ENCODE measurements around the gene FLNC. TPM values are rescaled to one million over a fixed set of nuclear protein-coding genes. Genes with fewer than 3 reads are reported as not detected.

Gene FLNC
- 18.4 and 30.6 TPM in 2 replicates for total RNA-seq

DNA sequence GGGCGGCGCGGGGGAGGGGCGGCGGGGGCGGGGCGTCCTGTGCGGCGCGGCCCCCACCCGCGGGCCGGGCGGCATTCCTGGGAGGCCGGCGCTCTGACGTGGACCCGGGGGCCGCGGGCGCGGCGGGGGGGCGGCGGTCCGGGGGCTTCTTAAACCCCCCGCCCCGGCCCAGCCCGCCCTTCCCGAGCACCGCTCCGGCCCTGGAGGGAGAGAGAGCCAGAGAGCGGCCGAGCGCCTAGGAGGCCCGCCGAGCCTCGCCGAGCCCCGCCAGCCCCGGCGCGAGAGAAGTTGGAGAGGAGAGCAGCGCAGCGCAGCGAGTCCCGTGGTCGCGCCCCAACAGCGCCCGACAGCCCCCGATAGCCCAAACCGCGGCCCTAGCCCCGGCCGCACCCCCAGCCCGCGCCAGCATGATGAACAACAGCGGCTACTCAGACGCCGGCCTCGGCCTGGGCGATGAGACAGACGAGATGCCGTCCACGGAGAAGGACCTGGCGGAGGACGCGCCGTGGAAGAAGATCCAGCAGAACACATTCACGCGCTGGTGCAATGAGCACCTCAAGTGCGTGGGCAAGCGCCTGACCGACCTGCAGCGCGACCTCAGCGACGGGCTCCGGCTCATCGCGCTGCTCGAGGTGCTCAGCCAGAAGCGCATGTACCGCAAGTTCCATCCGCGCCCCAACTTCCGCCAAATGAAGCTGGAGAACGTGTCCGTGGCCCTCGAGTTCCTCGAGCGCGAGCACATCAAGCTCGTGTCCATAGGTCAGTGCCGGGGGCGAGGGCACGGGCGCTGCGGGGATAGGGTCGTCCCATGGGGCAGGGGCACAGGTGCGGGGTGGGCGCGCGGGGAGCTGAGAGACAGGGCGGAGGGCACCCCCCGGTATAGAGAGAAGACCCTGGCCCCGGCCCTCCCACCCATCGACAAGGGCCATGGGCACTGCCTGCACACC lies at the start of gene FLNC:
FLNC (plus strand) TSS at position 176 of the 947 bp plus-strand sequence; CDS start at position 408, 232 bp downstream.

DNA sequence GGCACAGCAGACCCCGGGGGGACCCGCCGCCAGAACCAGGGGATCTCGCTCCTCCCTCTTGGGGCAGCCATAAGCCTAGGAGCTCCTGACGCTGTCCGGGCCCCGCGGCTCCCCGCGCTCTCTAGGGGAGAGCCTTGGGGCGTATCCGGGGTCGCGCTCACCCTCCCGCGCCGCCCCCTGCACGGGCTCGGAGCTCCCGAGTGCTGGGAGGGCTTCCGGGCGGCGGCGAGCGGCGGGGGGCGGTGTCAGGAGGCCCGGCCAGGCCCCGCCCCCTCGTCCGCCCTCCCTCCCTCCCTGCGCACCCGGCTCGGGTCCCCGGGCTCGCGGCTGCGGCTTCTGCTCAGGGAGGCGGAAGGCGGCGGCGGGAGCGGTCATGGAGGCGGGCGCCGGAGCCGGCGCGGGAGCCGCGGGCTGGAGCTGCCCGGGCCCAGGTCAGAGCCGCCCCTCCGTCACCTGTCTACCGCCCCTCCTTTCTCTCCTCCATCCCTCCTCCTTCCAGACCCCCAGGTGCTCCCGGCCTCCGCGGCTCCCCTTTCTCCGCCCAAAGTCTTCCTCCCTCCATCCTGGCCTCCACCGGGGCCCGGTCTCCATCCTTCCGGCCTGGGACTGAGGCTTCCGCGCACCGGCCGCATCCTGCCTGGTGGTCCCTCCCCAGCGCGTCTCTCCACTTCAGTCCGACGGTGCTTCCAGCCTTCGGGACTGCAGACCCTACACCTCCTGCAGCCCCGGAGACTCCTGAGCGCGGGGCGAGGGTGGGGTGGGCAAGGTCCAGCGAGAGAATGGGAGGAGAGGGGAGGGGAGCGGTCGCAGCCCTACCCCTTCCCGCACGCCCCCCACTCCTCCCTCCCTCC lies 38.9 kb upstream of the FLNC start, which contains the start of gene CCDC136:
CCDC136 (plus strand) TSS at position 848 of the 851 bp plus-strand sequence. CDS start 444 bp downstream, outside the sequence.

DNA sequence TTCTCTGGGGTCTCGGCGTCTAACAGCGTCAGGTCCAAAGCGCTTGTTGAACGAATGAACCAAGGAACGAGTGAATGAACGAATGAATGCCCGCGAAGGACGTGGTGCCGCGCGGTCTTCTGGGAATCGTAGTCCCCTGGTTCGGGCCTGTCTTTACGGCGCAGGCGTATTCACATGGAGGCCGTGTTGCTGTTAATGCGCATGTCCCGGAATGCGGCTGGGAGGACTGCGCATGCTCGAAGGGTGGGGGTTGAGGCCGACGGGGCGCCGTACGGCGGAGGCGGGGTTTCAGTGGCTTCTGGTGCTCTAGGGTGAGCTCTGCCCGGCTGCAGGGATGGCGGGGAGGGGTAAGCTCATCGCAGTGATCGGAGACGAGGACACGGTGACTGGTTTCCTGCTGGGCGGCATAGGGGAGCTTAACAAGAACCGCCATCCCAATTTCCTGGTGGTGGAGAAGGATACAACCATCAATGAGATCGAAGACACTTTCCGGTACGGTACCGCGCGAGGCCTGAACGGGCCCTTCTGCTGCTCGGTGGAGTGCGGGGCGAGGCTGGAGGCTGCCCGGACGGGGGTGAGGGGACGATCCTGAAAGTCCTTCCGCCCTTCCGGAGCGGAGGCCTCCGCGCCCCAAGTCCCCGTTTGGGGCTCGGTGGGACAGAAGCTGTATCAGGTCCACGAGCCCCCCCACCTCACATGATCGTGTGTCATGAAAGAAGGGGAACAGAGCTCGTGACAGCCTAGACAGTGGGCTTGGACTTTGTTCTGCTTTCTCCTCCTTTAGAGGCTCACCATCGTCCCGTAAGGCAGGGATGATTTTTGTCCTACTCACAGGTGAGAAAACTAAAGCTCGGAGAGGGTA lies 32.6 kb downstream of the FLNC start, which contains the start of gene ATP6V1F:
ATP6V1F (plus strand) TSS at position 286 of the 862 bp plus-strand sequence; CDS start at position 335, 49 bp downstream.

Other genes starting within 250 kb of the FLNC start
- 2.2 and 2.7 TPM in 2 replicates for gene GARIN1A, start 158.1 kb upstream of the FLNC start, total RNA-seq
- 900 and 918 TPM in 2 replicates for gene CALU, start 91.0 kb upstream of the FLNC start, total RNA-seq
- not detected in 2 replicates for gene OPN1SW, start 54.6 kb upstream of the FLNC start, total RNA-seq
- 4.6 and 7.1 TPM in 2 replicates for gene CCDC136, start 38.4 kb upstream of the FLNC start, total RNA-seq
- 55.7 and 68.1 TPM in 2 replicates for gene ATP6V1F, start 32.5 kb downstream of the FLNC start, total RNA-seq
- gene KCP, start 80.3 kb downstream of the FLNC start, total RNA-seq: not detected in 2 replicates
- gene IRF5, start 107.5 kb downstream of the FLNC start, total RNA-seq: 0.22 and 0.26 TPM in 2 replicates
- gene TNPO3, start 224.7 kb downstream of the FLNC start, total RNA-seq: 47.3 and 57.4 TPM in 2 replicates